Activated naive CD8-positive, alpha-beta T cell treated with anti-CD3 and anti-CD28 coated beads for 36 hours (primary cell): ENCODE measurements around the gene ITGA1. TPM values are rescaled to one million over a fixed set of nuclear protein-coding genes. Genes with fewer than 3 reads are reported as not detected.
A peak's percentile ranks its signal among the peaks of the same experiment; 100 is the strongest.
"Not testable (repeated sequence)": the region's sequence is repeated elsewhere in the genome, so short reads cannot be mapped to it uniquely, and the experiment has no call there.

Experiments used
- DNase-seq: peaks from one replicate; pipeline ENCODE4 v3.0.0; 2021
- H3K27ac Mint-ChIP-seq: one replicate; pipeline ENCODE4 v1.8.0; 2022; ENCODE audit warnings: mild to moderate bottlenecking, moderate library complexity, mixed read lengths
- H3K27me3 Mint-ChIP-seq: one replicate; pipeline ENCODE4 v1.8.0; 2022; ENCODE audit warnings: mild to moderate bottlenecking, mixed read lengths
- H3K36me3 Mint-ChIP-seq: one replicate; pipeline ENCODE4 v1.8.0; 2021; ENCODE audit warnings: mild to moderate bottlenecking, mixed read lengths
- H3K4me1 Mint-ChIP-seq: one replicate; pipeline ENCODE4 v1.8.0; 2021; ENCODE audit warnings: mixed read lengths
- H3K4me3 Mint-ChIP-seq: one replicate; pipeline ENCODE4 v1.8.0; 2022; ENCODE audit warnings: mild to moderate bottlenecking, moderate library complexity, mixed read lengths
- H3K9me3 Mint-ChIP-seq: one replicate; pipeline ENCODE4 v1.8.0; 2022; ENCODE audit warnings: mixed read lengths
- total RNA-seq, 2 experiments: library from RNA; stranded (reverse); gene quantifications; one replicate each; pipeline ENCODE4 v1.2.3, GENCODE V29; 2021

ITGA1 gene
- 1 to 10 TPM; 6.9 to 9.9 TPM for total RNA-seq

- H3K4me3 Mint-ChIP-seq, result peak within 1 kb of the TSS; percentile 89
- H3K27ac Mint-ChIP-seq, result peak within 1 kb of the TSS; percentile 88
- H3K27me3 Mint-ChIP-seq, result no peaks in the 10 kb centered on the region
- H3K9me3 Mint-ChIP-seq, result no peaks in the 10 kb centered on the region
- H3K36me3 Mint-ChIP-seq, result peaks cover 20% of the 10 kb centered on the region
- DNase-seq, result peak; percentile 72
- peaks cover 45% of the 10 kb centered on the region for H3K4me1 Mint-ChIP-seq
These were observed at the start of gene ITGA1, which contains the start of gene PELO for GRCh38 chr5:52787600-52788504. TSS of gene ITGA1 (plus strand) at chr5:52787916. CDS start at chr5:52788354, 438 bp downstream. TSS of gene PELO (plus strand) at chr5:52787916. CDS start at chr5:52800395, 12,479 bp downstream.

GRCh38 chr5:52738095-52738506 is 49.6 kb upstream of the ITGA1 start:
- Mint-ChIP-seq H3K27me3 (no peaks in the 10 kb centered on the region), H3K36me3 (peaks cover 2% of the 10 kb centered on the region), H3K9me3 (peaks cover 4% of the 10 kb centered on the region), H3K27ac (peak overlapping the region; percentile 28), H3K4me3 (peak overlapping the region; percentile 0), H3K4me1 (peaks cover 33% of the 10 kb centered on the region)
- no peak for DNase-seq

- Mint-ChIP-seq H3K4me1 (peaks cover 46% of the 10 kb centered on the region), H3K27me3 (no peaks in the 10 kb centered on the region), H3K36me3 (peaks cover 2% of the 10 kb centered on the region), H3K9me3 (peaks cover 4% of the 10 kb centered on the region), H3K27ac (no peak overlapping the region), H3K4me3 (no peak overlapping the region)
- DNase-seq, result no peak
These were observed 47.7 kb upstream of the ITGA1 start for GRCh38 chr5:52740007-52740406.

GRCh38 chr5:52743012-52743411 is 44.7 kb upstream of the ITGA1 start:
- DNase-seq, result no peak
- Mint-ChIP-seq H3K4me3 (peak overlapping the region; percentile 27), H3K27ac (peak overlapping the region; percentile 61), H3K27me3 (no peaks in the 10 kb centered on the region), H3K36me3 (peaks cover 5% of the 10 kb centered on the region), H3K4me1 (peaks cover 59% of the 10 kb centered on the region), H3K9me3 (peaks cover 6% of the 10 kb centered on the region)

GRCh38 chr5:52743529-52743928 is 44.2 kb upstream of the ITGA1 start:
- Mint-ChIP-seq H3K9me3 (peaks cover 6% of the 10 kb centered on the region), H3K27ac (peak overlapping the region; percentile 77), H3K4me3 (peak overlapping the region; percentile 27), H3K4me1 (peaks cover 59% of the 10 kb centered on the region), H3K36me3 (peaks cover 5% of the 10 kb centered on the region), H3K27me3 (no peaks in the 10 kb centered on the region)
- no peak for DNase-seq

- no peaks in the 10 kb centered on the region for H3K27me3 Mint-ChIP-seq
- peak overlapping the region; percentile 77 for H3K27ac Mint-ChIP-seq
- peak; percentile 43 for DNase-seq
- H3K4me3 Mint-ChIP-seq, result no peak overlapping the region
- H3K4me1 Mint-ChIP-seq, result peaks cover 60% of the 10 kb centered on the region
- H3K9me3 Mint-ChIP-seq, result peaks cover 6% of the 10 kb centered on the region
- peaks cover 5% of the 10 kb centered on the region for H3K36me3 Mint-ChIP-seq
These were observed 43.7 kb upstream of the ITGA1 start for GRCh38 chr5:52743970-52744369.

- Mint-ChIP-seq H3K27ac (peak overlapping the region; percentile 36), H3K4me1 (peaks cover 61% of the 10 kb centered on the region)
- not testable (repeated sequence) for H3K9me3 Mint-ChIP-seq, H3K36me3 Mint-ChIP-seq, H3K4me3 Mint-ChIP-seq, H3K27me3 Mint-ChIP-seq
- DNase-seq, result peak; percentile 10
These were observed 42.8 kb upstream of the ITGA1 start for GRCh38 chr5:52744867-52745458.

GRCh38 chr5:52746539-52746938 is 41.2 kb upstream of the ITGA1 start:
- Mint-ChIP-seq H3K27ac (no peak overlapping the region), H3K4me1 (peaks cover 56% of the 10 kb centered on the region), H3K9me3 (peaks cover 5% of the 10 kb centered on the region), H3K27me3 (no peaks in the 10 kb centered on the region), H3K36me3 (peaks cover 5% of the 10 kb centered on the region), H3K4me3 (no peak overlapping the region)
- DNase-seq, result no peak

GRCh38 chr5:52748590-52748989 is 39.1 kb upstream of the ITGA1 start:
- Mint-ChIP-seq H3K4me1 (peaks cover 39% of the 10 kb centered on the region), H3K27me3 (no peaks in the 10 kb centered on the region), H3K27ac (no peak overlapping the region), H3K9me3 (peaks cover 5% of the 10 kb centered on the region), H3K4me3 (no peak overlapping the region), H3K36me3 (peaks cover 5% of the 10 kb centered on the region)
- DNase-seq, result no peak

- Mint-ChIP-seq H3K36me3 (peaks cover 5% of the 10 kb centered on the region), H3K4me1 (peaks cover 31% of the 10 kb centered on the region), H3K27ac (no peak overlapping the region), H3K27me3 (no peaks in the 10 kb centered on the region), H3K9me3 (peaks cover 5% of the 10 kb centered on the region), H3K4me3 (no peak overlapping the region)
- DNase-seq, result no peak
These were observed 38.0 kb upstream of the ITGA1 start for GRCh38 chr5:52749666-52750065.

- Mint-ChIP-seq H3K36me3 (no peaks in the 10 kb centered on the region), H3K27ac (no peak overlapping the region), H3K9me3 (peaks cover 1% of the 10 kb centered on the region), H3K4me3 (no peak overlapping the region), H3K4me1 (peaks cover 19% of the 10 kb centered on the region), H3K27me3 (no peaks in the 10 kb centered on the region)
- no peak for DNase-seq
These were observed 36.6 kb upstream of the ITGA1 start for GRCh38 chr5:52751137-52751536.

GRCh38 chr5:52754051-52754450 is 33.7 kb upstream of the ITGA1 start:
- Mint-ChIP-seq H3K27me3 (no peaks in the 10 kb centered on the region), H3K27ac (no peak overlapping the region), H3K4me1 (peaks cover 15% of the 10 kb centered on the region), H3K9me3 (peaks cover 1% of the 10 kb centered on the region), H3K36me3 (no peaks in the 10 kb centered on the region), H3K4me3 (no peak overlapping the region)
- DNase-seq, result no peak

- Mint-ChIP-seq H3K9me3 (peaks cover 12% of the 10 kb centered on the region), H3K27ac (no peak overlapping the region), H3K4me1 (peaks cover 22% of the 10 kb centered on the region), H3K27me3 (no peaks in the 10 kb centered on the region), H3K4me3 (no peak overlapping the region), H3K36me3 (peaks cover 7% of the 10 kb centered on the region)
- DNase-seq, result no peak
These were observed 30.2 kb upstream of the ITGA1 start for GRCh38 chr5:52757527-52757926.

GRCh38 chr5:52758014-52758413 is 29.7 kb upstream of the ITGA1 start:
- H3K27me3 Mint-ChIP-seq, result no peaks in the 10 kb centered on the region
- peaks cover 12% of the 10 kb centered on the region for H3K9me3 Mint-ChIP-seq
- H3K4me3 Mint-ChIP-seq, result no peak overlapping the region
- H3K4me1 Mint-ChIP-seq, result peaks cover 22% of the 10 kb centered on the region
- DNase-seq, result no peak
- no peak overlapping the region for H3K27ac Mint-ChIP-seq
- peaks cover 7% of the 10 kb centered on the region for H3K36me3 Mint-ChIP-seq

- Mint-ChIP-seq H3K27ac (no peak overlapping the region), H3K36me3 (peaks cover 11% of the 10 kb centered on the region), H3K27me3 (no peaks in the 10 kb centered on the region), H3K9me3 (peaks cover 15% of the 10 kb centered on the region), H3K4me3 (no peak overlapping the region), H3K4me1 (peaks cover 26% of the 10 kb centered on the region)
- no peak for DNase-seq
These were observed 28.4 kb upstream of the ITGA1 start for GRCh38 chr5:52759331-52759730.
